Measurements from ENCODE around the gene MS4A6A. TPM values are rescaled to one million over a fixed set of nuclear protein-coding genes. Genes with fewer than 3 reads are reported as not detected.
"Not testable (repeated sequence)": the region's sequence is repeated elsewhere in the genome, so short reads cannot be mapped to it uniquely, and the experiment has no call there.

The MS4A6A gene
- total RNA-seq, 1 experiment from 2014 or later: not detected

GRCh38 chr11:60130496-60130895 lies 52.4 kb downstream of the MS4A6A start:
- no peak overlapping the region for H3K4me3 ChIP-seq
- H3K36me3 ChIP-seq: no peaks in the 10 kb centered on the region
- H3K27ac ChIP-seq: no peak overlapping the region
- 0 out of 2 replicates have a peak, but pooled peaks cover 7% of the 10 kb centered on the region for H3K27me3 ChIP-seq (replicated peaks)
- no peaks in the 10 kb centered on the region for H3K4me1 ChIP-seq (replicated peaks)
- DNase-seq (ENCODE audit: low read depth in 1 of 2, low spot score in 2 of 2): no peak
- H3K9me3 ChIP-seq (replicated peaks): no peaks in the 10 kb centered on the region

DNA sequence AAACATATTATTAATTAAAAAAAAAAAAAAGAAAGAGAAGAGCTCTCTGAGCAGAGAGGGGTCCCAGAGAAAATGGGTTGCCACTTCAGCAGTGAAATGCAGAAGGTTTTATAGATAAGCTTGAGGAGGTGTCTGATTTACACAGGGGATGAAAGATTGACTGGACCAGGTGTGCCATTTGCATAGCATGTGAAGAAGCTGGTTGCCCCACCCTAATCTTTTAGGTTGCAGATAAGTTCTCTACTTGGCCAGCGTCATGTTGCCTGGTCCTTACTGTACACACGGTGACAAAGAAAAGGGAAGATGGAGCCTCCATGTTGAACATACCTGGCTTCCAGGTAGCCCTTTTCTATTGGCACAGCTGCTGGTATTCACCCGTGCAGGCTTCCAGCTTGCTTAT lies 53.0 kb downstream of the MS4A6A start:
- Histone ChIP-seq H3K9me3 (replicated peaks) (no peaks in the 10 kb centered on the region), H3K27me3 (replicated peaks) (0 out of 2 replicates have a peak, but pooled peaks cover 7% of the 10 kb centered on the region), H3K4me1 (replicated peaks) (no peaks in the 10 kb centered on the region), H3K27ac (no peak overlapping the region), H3K36me3 (no peaks in the 10 kb centered on the region), H3K4me3 (no peak overlapping the region)
- DNase-seq (ENCODE audit: low read depth in 1 of 2, low spot score in 2 of 2): no peak

GRCh38 chr11:60128866-60129265 lies 54.0 kb downstream of the MS4A6A start:
- not testable (repeated sequence) for H3K27me3 ChIP-seq (replicated peaks); DNase-seq (ENCODE audit: low read depth in 1 of 2, low spot score in 2 of 2); H3K4me3 ChIP-seq; H3K4me1 ChIP-seq (replicated peaks); H3K27ac ChIP-seq; H3K9me3 ChIP-seq (replicated peaks); H3K36me3 ChIP-seq

DNA sequence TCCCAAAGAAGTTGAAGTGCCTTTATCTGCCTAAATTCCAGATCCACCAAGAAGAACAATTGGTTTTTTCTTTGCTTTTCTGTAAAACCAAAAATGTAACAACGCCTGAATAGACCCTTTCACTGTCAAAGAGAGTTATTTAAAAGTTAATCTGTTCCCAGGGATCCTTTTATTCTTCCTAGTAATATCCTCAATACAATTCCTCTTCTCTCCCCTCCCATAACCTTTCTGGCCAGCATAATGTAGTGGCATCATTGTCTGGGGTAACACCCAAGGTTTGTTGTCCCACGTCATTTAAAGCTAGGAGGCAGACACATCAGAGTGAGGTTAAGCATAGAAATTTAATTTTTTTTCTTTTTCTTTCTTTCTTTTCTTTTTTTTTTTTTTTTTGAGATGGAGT lies 54.5 kb downstream of the MS4A6A start:
- Histone ChIP-seq H3K27me3 (replicated peaks) (0 out of 2 replicates have a peak, but pooled peaks cover 7% of the 10 kb centered on the region), H3K9me3 (replicated peaks) (no peaks in the 10 kb centered on the region), H3K36me3 (no peaks in the 10 kb centered on the region), H3K4me3 (no peak overlapping the region), H3K27ac (no peak overlapping the region), H3K4me1 (replicated peaks) (no peaks in the 10 kb centered on the region)
- no peak for DNase-seq (ENCODE audit: low read depth in 1 of 2, low spot score in 2 of 2)

DNA sequence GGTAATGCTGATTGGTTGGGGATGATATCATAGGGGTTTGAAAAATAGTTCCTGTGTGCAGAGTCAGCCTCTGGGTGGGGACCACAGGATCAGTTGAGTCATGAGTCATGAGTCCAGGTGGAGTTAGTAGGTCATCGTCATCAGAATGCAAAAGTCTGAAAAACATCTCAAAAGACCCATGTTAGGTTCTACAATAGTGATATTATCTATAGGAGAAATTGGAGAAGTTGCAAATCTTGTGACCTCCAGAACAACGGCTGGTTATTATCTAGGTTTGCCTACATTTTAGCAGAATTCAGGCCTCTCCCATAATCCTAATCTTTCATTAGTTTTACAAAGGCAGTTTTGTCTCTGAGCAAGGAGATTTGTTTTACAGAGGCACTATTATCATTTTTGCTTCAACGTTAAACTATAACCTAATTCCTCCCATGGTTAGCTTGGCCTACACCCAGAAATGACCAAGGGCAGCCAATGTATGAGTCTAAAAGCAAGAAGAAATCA lies 55.5 kb downstream of the MS4A6A start:
- Histone ChIP-seq H3K4me1 (replicated peaks) (no peaks in the 10 kb centered on the region), H3K9me3 (replicated peaks) (no peaks in the 10 kb centered on the region), H3K4me3 (no peak overlapping the region), H3K27ac (no peak overlapping the region), H3K27me3 (replicated peaks) (0 out of 2 replicates have a peak, but pooled peaks cover under 1% of the 10 kb centered on the region), H3K36me3 (no peaks in the 10 kb centered on the region)
- DNase-seq (ENCODE audit: low read depth in 1 of 2, low spot score in 2 of 2): no peak

DNA sequence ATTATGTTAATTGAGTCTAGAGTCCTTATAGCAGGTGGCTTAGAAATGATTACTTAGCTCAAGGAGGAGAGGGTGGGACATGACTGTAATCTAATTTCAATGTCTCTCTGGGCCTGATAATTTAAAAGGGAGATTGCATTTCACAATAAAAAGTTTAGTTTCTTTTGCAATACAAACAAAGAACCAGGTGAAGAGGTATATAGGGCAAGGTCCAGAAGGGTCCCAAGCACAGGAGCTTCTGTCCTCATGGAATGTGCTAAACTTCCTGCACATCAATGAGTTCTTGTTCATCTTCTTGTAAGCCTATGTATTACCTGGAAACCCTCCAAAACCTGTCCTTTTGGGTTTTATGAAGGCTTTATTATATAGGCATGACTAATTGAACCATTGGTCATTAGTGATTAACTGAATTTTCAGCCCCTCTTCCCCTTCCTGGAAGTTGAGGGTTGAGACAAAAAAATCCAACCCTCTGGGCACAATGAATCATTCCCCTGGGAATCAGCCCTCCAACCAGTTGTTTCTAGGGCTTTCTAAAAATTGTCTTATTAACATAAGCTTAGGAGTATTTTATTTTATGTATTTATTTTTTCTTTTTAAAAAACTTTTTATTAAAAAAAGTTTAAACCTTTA lies 56.8 kb downstream of the MS4A6A start:
- H3K9me3 ChIP-seq (replicated peaks): no peaks in the 10 kb centered on the region
- no peak overlapping the region for H3K4me3 ChIP-seq
- H3K27ac ChIP-seq: no peak overlapping the region
- DNase-seq (ENCODE audit: low read depth in 1 of 2, low spot score in 2 of 2): no peak
- no peaks in the 10 kb centered on the region for H3K4me1 ChIP-seq (replicated peaks)
- H3K27me3 ChIP-seq (replicated peaks): no peaks in the 10 kb centered on the region
- H3K36me3 ChIP-seq: no peaks in the 10 kb centered on the region

DNA sequence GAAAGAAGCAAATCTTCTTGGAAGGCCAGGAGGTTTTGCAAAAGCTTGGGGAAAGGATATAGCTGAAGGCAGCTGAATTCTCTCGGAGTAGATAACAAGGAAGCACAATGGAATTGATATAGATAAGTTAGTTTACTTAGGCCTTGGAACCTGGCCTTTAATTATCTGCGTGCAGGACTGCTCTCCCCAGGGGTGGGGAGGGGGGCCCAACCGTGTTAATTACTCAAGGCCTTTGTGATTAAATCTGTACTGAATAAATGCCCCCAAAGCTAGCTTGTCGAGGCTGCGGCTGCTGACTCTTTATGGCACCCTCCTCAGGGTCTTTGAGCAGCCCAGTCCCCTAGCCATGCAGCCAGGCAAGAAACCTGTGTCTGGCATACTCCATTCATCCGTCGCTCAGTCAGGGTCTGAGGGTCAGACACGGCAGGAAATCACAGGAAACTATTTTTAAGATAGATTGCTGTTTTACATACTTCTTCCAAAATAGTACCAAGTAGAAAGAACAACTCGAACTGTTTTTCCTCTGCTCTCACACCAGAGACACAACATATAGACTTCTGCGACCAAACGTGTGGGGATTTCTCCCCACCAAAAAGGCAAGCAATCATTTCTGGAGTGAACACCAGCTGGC lies 58.0 kb downstream of the MS4A6A start:
- no peak overlapping the region for H3K27ac ChIP-seq
- no peaks in the 10 kb centered on the region for H3K4me1 ChIP-seq (replicated peaks)

More for the DNA sequence above, 58.0 kb downstream of the MS4A6A start:
- no peak for DNase-seq (ENCODE audit: low read depth in 1 of 2, low spot score in 2 of 2)
- H3K27me3 ChIP-seq (replicated peaks): no peaks in the 10 kb centered on the region
- H3K36me3 ChIP-seq: no peaks in the 10 kb centered on the region
- no peak overlapping the region for H3K4me3 ChIP-seq
- H3K9me3 ChIP-seq (replicated peaks): no peaks in the 10 kb centered on the region

Other genes with a start within 250 kb of the MS4A6A start
- not detected in 2 replicates for gene OOSP1, start 244.7 kb downstream of the MS4A6A start, total RNA-seq (2014; rRNA removed; shearing (Covaris generic))
- gene OOSP4A, start 219.1 kb downstream of the MS4A6A start, total RNA-seq (2014; rRNA removed; shearing (Covaris generic)): not detected in 2 replicates
- gene OOSP4B, start 165.9 kb downstream of the MS4A6A start, total RNA-seq (2014; rRNA removed; shearing (Covaris generic)): not detected in 2 replicates
- not detected in 2 replicates for gene OOSP2, start 142.7 kb downstream of the MS4A6A start, total RNA-seq (2014; rRNA removed; shearing (Covaris generic))
- not detected in 2 replicates for gene MS4A3, start 126.4 kb downstream of the MS4A6A start, total RNA-seq (2014; rRNA removed; shearing (Covaris generic))
- not detected in 2 replicates for gene MS4A2, start 94.4 kb downstream of the MS4A6A start, total RNA-seq (2014; rRNA removed; shearing (Covaris generic))
- gene MS4A4E, start 60.1 kb upstream of the MS4A6A start, total RNA-seq (2014; rRNA removed; shearing (Covaris generic)): not detected in 2 replicates
- gene MS4A4A, start 97.6 kb upstream of the MS4A6A start, total RNA-seq (2014; rRNA removed; shearing (Covaris generic)): 0.18 TPM in 1 of 2 replicates, not detected in the other
- not detected in 2 replicates for gene MS4A6E, start 144.2 kb upstream of the MS4A6A start, total RNA-seq (2014; rRNA removed; shearing (Covaris generic))
- not detected in 2 replicates for gene MS4A7, start 195.4 kb upstream of the MS4A6A start, total RNA-seq (2014; rRNA removed; shearing (Covaris generic))
- gene MS4A14, start 213.4 kb upstream of the MS4A6A start, total RNA-seq (2014; rRNA removed; shearing (Covaris generic)): not detected in 2 replicates
- not detected in 2 replicates for gene MS4A5, start 246.5 kb upstream of the MS4A6A start, total RNA-seq (2014; rRNA removed; shearing (Covaris generic))

Data from SJSA1 (cell line).